Measurements from ENCODE around the gene ZNF81. TPM values are rescaled to one million over a fixed set of nuclear protein-coding genes. Genes with fewer than 3 reads are reported as not detected.

The ZNF81 gene
- total RNA-seq, 1 experiment from 2014 or later, result 4.8 TPM

DNA sequence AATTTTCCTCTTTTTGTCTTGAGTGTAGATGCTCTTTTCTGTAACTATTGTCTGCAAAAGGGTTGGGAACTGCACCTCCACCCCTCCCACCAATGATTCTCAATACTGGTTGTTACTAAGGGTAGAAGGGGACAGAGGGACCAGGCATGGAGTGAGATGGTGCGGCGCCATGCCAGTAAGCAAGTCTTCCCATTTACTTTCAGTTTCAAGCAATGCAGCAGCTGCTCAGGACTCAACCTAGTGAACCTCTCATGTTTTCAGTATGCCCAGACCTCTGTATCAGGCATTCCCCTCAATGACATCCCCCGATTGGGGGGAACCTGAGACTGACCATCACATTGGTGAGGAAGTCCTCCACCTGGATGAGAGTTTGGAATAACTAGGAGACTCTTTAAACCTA, 41.5 kb downstream of the ZNF81 start:
- Histone ChIP-seq H3K79me2 (ENCODE audit: insufficient read depth, low read length) (no peaks in the 10 kb centered on the region), H3K4me1 (ENCODE audit: control insufficient read depth in 1 of 2, insufficient read depth in 2 of 2, low read length in 2 of 2) (no peaks in the 10 kb centered on the region), H2AFZ (ENCODE audit: low read depth, low read length, poor library complexity, severe bottlenecking) (no peak overlapping the region), H3K9me2 (ENCODE audit: insufficient read depth) (no peaks in the 10 kb centered on the region), H3K4me2 (ENCODE audit: low read length) (no peak overlapping the region), H4K20me1 (ENCODE audit: insufficient read depth) (no peaks in the 10 kb centered on the region), H3K27ac (ENCODE audit: low read depth, low read length) (no peak overlapping the region), H3K9me3 (ENCODE audit: control insufficient read depth in 1 of 2, insufficient read depth in 1 of 2, low read depth in 1 of 2, low read length in 2 of 2) (no peaks in the 10 kb centered on the region), H3K36me3 (ENCODE audit: control insufficient read depth in 1 of 2, insufficient read depth in 2 of 2, low read length in 2 of 2) (no peaks in the 10 kb centered on the region), H3K9ac (ENCODE audit: low read length) (no peak overlapping the region), H3K27me3 (ENCODE audit: insufficient read depth, low read length) (no peaks in the 10 kb centered on the region), H3K4me3 (replicated peaks in 1 of 2; ENCODE audit: low read depth in 1 of 2, low read length in 2 of 2) (no peak overlapping the region)
- POLR2A ChIA-PET, result no interaction called here
- RAD21 ChIA-PET (ENCODE audit: low non-redundant PET in 1 of 2, low total read pairs in 2 of 2, uncharacterized antibody in 2 of 2, unreplicated experiment in 2 of 2), result no interaction called here
- TF ChIP-seq TCF7L2 (IDR thresholded peaks at IDR 0.05; ENCODE audit: borderline replicate concordance, extremely low read depth, insufficient read depth, insufficient read length) (no peak), RAD21 (IDR thresholded peaks at IDR 0.05; ENCODE audit: low read depth) (no peak), SIN3A (IDR thresholded peaks at IDR 0.05; ENCODE audit: low read depth) (no peak), MAX (IDR thresholded peaks at IDR 0.05) (no peak), POLR2AphosphoS5 (IDR thresholded peaks at IDR 0.05; ENCODE audit: low read depth, low read length) (no peak), CBX3 (IDR thresholded peaks at IDR 0.05; ENCODE audit: low read depth) (no peak), YY1 (IDR thresholded peaks at IDR 0.05; ENCODE audit: extremely low read depth, insufficient replicate concordance, low read depth, low read length) (no peak)
- TF ChIP-seq, protein P1, sequence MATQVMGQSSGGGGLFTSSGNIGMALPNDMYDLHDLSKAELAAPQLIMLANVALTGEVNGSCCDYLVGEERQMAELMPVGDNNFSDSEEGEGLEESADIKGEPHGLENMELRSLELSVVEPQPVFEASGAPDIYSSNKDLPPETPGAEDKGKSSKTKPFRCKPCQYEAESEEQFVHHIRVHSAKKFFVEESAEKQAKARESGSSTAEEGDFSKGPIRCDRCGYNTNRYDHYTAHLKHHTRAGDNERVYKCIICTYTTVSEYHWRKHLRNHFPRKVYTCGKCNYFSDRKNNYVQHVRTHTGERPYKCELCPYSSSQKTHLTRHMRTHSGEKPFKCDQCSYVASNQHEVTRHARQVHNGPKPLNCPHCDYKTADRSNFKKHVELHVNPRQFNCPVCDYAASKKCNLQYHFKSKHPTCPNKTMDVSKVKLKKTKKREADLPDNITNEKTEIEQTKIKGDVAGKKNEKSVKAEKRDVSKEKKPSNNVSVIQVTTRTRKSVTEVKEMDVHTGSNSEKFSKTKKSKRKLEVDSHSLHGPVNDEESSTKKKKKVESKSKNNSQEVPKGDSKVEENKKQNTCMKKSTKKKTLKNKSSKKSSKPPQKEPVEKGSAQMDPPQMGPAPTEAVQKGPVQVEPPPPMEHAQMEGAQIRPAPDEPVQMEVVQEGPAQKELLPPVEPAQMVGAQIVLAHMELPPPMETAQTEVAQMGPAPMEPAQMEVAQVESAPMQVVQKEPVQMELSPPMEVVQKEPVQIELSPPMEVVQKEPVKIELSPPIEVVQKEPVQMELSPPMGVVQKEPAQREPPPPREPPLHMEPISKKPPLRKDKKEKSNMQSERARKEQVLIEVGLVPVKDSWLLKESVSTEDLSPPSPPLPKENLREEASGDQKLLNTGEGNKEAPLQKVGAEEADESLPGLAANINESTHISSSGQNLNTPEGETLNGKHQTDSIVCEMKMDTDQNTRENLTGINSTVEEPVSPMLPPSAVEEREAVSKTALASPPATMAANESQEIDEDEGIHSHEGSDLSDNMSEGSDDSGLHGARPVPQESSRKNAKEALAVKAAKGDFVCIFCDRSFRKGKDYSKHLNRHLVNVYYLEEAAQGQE (IDR thresholded peaks at IDR 0.05; ENCODE audit: low read depth), result no peak
- intact Hi-C loops (cut with micrococcal nuclease), result no loop called here
- CTCF ChIA-PET, result no interaction called here
- ATAC-seq (no peak), DNase-seq (ENCODE audit: low read depth, low spot score) (no peak)
- BruUV-seq (replicated peaks), result no TSS peak

Data from HCT116 (cell line).